GM21619 (cell line): ENCODE data around the gene TMEM131L.
"Not testable (repeated sequence)": the region's sequence is repeated elsewhere in the genome, so short reads cannot be mapped to it uniquely, and the experiment has no call there.

Source experiments
- ATAC-seq: cut with Tn5 transposase; IDR thresholded peaks from one replicate; pipeline ENCODE4 v1.9.1; 2021; ENCODE audit not compliant: unreplicated experiment

The TMEM131L gene

DNA sequence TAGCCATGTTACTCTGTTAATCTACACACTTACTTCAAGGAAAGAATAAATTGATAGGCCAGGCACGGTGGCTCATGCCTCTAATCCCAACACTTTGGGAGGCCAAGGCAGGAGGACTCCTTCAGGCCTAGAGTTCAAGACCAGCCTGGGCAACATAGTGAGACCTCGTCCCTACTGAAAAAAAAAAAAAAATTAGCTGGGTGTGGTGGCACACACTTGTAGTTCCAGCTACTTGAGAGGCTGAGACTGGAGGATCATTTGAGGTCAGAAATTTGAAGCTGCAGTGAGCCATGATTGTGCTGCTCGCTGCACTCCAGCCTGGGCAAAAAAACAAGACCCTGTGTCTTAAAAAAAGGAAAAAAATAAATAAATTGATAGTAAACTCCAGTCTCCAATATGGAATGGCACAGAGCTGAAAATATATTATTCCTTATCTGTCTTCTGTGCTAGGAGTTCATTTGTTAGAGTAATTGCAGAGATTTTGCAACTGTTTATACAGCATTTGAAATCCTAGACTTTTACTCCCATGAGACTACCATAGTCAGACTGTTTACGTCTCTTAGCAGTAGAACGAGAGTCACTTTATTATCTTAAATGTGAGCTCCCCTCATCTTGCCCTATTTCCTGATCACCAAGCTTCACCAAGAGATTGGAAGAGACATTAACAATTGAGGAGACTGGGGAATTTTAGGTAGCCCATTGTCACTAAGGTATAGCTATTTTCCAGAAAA, 18.8 kb upstream of the TMEM131L start:
- ATAC-seq, result no peak

DNA sequence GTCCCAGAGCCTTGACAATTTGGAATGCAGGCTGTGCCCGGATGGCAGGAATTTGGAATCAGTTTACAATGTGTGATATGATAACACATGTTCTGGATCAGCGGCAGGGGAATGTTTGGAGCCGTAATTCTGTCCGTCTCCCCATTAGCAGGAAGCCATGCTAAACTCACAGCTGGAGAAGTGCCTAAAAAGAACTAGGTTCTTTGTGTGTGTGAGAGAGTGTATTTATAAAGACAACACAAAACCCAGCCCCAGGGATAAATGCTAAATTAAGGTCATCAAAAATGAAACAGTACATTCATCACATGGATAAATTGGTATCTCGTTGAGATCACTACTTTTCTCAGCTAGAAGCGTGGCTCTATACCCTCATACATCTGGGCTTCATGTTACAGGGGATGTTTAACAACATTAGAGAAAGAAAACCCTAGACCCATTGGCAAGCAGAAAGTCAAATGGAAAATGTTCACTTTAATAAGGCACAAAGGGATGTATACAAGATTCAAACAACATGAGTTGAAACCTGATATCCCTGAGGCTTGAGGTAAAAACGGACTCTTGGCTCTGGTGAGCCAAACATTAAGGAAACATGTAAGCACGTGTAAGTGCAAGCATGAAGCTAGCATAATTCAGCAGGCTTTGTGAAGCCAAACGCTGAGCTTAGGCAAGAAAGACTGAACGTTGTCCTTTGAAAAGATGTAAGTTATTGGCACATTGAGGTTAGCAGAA, 18.0 kb upstream of the TMEM131L start:
- ATAC-seq, result no peak

DNA sequence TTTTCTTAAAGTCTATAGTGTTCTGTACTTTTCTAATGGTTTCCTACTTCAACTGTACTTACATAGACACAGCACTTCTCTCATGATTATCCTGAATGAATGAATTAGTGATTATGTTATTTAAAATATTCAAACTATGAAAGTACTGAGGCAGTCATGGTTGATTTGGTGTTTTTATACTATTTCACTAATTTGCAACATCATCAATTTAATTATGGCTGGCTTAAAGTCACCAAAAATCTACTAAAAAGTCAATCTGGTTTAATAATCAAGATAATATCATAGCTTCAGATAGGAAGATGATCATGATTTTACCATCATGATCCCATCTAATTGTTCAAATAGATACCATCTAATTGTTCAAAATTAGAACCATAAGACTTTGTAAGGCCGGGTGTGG, 16.8 kb upstream of the TMEM131L start:
- ATAC-seq, result no peak

DNA sequence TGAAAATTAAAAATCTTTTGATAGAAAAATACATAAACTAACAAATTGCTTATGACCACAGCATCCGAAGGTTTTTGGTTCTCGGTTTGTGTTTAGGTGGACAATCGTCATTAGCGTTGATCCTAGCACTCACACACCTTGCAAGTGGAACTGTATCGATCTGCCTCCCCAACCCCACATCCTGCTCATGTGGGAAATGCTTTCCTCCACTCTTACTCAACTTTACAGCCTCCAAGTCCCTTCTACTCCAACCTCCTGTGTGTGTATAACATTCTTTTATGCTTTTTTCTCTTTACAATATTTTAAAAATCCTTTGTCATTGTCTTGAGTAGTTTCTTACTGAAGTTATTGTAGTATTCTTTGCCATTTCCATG, 15.6 kb upstream of the TMEM131L start:
- ATAC-seq, result peak; percentile 41

DNA sequence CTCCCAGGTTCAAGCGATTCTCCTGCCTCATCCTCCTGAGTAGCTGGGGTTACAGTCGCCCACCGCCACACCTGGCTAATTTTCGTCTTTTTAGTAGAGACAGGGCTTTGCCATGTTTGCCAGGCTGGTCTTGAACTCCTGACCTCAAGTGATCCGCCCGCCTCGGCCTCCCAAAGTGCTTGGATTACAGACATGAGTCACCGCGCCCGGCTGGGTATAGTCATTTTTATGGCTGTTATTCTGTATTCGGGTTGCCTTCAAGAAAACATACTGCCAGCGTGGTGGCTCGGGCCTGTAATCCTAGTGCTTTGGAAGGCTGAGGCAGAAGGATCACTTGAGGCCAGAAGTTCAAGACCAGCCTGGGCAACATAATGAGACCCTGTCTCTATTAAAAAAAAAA, 15.0 kb upstream of the TMEM131L start:
- ATAC-seq, result not testable (repeated sequence)

DNA sequence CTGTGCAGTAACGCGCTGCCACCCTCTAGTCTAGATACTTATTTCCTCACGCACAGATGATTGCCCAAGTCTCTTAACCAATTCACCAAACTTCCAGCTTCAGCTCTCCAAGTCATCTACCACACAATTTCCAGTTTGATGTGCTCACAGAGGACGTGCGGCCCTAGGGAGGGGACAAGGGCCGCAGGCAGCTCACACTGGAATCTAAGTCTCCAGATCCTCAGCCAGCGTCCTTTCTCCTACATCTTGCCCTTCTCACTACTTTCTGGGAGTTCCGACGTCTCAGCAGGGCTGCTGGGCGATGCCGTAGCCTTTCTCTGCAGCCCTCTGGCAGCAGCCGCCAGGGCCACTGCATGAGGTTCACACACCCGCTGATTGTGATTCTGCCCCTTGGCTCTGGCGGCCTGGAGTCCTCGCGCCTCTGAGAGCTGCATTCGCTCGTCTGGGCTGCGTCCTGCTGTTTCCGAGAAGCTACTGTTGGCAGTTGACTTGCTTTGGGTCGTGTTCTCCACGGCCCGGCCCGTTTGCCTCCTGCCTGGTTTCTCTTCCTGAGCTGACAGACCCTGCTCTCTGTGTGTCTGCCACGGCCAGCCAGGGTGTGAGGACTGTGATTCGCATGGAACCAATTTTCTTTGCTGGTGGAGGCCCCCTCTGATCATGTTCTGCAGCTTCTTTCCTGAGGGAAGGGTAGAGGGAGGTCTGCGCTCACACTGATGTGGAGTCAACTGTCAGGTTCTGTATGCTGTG, 14.1 kb upstream of the TMEM131L start:
- no peak for ATAC-seq

DNA sequence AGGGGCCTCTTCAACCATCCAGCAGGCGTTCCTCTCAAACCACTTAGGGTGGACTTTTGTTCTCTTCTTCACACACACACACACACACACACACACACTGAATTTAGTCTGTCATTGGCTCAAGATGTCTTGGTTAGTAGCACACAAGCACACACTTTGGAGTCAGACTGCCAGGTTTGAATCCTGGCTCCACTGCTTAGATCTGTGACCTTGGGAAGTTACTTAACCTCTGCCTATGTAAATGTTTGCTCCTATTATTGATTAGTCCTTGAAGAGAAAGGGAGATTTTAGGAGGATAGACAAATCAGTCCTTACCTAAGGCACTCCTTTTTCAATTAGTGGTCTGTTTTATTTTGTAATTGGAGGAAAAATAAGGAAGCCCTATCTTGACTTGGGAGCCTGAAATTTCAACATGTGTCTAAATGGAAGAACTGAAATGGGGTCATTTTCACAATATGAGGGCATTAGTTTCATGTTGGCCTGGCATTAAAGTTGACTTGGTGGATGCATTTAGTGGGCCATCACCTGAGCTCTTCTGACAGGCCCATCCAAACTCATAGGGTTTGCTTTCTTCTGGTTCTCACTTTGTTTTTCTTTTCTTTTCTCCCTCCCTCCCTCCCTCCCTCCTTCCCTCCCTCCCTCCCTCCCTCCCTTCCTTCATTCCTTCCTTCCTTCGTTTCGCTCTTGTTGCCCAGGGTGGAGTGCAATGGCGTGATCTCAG, 13.3 kb upstream of the TMEM131L start:
- no peak for ATAC-seq

DNA sequence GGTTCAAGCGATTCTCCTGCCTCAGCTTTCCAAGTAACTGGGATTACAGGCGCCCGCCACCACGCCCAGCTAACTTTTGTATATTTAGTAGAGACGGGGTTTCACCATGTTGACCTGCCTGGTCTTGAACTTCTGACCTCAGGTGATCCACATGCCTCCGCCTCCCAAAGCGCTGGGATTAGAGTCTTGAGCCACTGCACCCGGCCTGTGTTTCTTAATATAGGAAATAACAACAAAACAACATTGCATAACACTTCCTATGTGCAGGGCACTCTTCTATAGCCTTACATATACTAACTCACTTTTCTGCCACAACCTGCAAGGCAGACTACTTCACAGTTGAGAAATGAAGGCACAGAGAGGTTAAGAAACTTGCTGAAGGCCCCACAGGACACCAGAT, 12.8 kb upstream of the TMEM131L start:
- no peak for ATAC-seq

DNA sequence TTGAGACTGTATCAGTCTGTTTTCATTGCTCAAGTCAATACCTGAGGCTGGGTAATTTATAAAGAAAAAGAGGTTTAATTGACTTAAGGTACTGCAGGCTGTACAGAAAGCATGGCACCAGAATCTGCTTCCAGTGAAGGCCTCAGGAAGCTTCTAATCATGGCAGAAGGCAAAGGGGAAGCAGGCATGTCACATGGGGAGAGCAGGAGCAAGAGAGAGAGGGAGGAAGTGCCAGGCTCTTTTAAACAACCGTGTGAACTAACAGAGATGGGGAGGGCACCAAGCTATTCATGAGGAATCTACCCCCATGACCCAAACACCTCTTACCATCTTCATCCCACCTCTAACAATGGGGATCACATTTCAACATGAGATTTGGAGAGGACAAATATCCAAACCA, 7.2 kb upstream of the TMEM131L start:
- no peak for ATAC-seq

DNA sequence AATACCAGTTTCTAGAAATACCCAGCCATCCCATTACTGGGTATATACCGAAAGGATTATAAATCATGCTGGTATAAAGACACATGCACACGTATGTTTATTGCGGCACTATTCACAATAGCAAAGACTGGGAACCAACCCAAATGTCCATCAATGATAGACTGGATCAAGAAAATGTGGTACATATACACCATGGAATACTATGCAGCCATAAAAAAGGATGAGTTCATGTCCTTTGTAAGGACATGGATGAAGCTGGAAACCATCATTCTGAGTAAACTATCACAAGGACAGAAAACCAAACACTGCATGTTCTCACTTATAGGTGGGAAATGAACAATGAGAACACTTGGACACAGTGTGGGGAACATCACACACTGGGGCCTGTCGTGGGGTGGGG, 4.6 kb upstream of the TMEM131L start:
- not testable (repeated sequence) for ATAC-seq

DNA sequence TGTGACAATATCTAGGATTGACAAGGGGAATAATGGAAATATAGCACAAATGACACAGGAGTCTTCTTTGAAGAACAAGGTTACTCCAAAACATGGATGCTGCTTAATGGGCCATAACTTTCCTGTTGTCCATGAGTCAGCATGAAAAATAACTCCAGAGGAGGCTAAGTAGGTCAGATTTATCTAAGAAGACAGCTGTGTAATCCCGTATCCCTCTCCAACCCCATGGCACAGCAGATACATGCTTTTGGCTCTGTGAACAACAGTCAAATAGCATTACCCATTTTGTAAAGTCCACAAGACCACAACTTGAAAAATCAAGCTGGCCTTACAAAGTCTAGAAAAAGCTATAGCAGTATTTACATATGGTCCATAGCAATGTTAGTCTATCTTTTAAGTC, 2.1 kb upstream of the TMEM131L start:
- ATAC-seq, result no peak

DNA sequence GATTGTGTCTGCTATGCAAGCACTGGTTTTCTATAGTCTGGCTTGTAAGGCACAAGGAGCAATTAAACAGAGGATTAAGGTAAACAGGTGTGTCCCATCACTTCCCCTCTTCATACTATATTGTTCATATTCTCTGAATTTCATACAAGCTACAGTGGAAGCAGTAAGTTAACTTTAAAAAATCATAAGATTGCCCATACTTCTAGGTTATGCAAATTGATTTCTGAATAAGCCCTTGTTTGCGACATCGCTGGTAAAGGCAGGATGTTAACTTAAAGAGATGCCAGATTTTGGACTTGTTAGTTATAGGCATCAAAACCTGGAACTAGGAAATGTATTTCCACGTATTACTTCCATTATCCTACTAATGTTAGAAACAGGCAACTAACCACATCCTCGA, 1.0 kb upstream of the TMEM131L start:
- no peak for ATAC-seq

DNA sequence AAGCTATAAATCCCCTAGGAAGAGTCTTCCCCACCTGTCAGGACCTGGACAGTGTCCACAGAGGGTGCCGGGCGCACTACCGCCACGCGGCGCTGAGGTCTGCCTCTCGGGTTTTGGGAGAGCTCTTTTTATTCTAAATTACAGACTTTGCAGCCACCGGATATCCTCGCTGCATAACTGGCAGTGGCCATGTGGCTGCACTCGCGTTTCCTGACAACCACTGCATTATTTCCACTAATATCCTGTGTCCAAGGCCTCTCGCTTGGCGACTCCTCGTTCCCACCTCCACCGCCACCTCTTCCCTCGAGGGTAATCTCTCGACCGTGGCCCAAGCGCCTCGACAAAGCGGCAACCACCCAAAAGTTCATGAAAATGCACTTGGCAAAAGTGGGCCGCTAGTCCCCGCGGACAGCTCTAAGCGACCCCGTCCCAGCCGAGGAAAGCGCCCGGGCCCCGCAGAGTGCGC, 512 bp upstream of the TMEM131L start:
- peak; percentile 12 for ATAC-seq

DNA sequence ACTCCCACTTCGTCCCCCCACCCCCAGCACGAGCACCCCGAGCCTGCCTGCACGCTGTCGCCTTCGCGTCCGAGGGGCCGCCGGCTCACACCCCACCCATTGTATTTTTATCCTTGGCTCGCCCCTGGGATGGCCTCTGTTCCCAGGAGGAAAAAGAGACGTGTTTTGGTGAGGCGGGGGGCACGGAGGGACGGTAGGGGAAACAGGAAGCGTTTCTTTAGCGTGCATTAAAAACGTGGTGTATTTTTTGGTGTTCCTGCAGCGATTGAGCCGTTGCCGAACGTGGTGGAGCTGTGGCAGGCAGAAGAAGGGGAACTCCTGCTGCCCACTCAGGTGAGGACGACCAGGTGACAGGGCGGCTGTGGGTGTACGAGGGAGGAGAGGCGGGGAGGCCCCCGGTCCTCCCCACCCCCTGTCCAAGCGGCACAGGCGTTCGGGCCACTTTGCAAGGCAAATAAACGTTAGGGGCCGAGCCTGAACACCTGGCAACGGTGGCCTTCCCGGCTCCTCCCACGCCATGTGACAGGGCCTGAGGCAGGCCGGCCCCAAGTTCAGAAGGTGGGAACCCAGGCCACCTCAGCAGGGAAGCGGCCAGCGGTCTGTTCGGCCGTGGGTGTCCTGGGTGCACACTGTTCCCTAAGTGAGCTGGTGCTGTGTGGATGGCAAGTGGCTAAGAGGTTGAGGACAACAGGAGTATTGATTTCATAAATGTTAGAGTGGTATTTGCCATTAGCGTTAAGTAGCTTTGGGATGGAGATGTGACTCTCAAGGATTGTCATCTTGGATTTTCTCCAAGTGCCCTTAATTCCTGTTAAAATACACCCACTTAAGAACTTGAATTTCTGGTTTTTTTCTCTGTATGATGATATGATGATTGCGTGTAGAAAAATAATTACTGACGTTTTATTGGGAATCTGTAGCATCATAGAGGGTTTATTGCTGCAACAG, 1.1 kb downstream of the TMEM131L start:
- peak; percentile 47 for ATAC-seq

DNA sequence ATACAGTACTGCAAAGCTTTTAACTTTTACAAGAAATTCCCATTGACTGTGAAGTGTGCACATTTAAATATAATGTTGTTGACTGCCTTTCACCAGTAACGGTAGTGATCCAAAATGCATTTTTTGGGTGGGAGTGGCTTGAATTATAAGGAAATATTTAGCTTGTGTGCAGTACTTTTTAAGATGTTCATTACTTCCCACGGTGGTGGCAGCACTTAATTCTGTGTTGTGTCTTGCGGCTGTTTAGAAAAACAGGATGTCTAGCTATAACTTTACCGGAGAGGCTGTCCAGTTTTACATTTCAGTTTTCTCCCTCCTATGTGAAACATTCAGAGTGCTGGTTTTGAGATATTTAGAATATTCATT, 1.7 kb downstream of the TMEM131L start:
- no peak for ATAC-seq

DNA sequence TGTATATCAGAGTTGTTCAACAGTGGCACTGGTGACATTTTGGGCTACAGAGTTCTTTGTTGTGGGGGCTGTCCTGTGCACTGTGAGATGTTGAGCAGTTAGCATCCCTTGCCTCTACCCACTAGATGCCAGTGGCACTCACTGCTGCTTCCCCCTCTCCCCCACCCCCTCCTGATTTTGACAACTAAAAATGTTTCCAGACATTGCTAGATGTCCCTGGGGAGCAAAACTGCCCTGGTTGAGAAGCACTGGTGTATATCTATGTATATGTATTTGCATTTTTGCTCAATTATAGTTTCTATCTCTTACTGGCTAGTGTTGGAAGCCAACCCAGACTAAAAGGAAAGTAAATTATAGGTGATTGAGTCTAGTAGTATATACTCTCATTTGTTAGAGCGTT, 2.4 kb downstream of the TMEM131L start:
- ATAC-seq, result peak; percentile 19

DNA sequence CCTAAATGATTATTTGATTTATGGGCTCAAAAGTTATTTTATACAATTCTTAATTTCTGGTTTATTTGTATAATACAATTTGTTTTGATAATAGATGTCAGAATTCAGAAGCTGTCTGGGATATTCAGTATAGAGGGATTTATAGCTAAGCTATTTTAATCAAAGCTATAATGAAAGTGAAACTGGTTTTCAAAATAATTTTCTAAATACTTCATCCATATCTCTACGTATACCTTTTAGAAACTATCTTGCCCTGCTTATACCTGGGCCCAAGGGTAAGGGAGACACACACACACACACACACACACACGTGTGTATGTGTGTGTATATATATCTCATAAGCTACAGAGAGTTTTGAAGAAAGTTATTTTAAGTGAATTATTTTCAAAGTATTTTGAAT, 2.9 kb downstream of the TMEM131L start:
- ATAC-seq, result no peak

DNA sequence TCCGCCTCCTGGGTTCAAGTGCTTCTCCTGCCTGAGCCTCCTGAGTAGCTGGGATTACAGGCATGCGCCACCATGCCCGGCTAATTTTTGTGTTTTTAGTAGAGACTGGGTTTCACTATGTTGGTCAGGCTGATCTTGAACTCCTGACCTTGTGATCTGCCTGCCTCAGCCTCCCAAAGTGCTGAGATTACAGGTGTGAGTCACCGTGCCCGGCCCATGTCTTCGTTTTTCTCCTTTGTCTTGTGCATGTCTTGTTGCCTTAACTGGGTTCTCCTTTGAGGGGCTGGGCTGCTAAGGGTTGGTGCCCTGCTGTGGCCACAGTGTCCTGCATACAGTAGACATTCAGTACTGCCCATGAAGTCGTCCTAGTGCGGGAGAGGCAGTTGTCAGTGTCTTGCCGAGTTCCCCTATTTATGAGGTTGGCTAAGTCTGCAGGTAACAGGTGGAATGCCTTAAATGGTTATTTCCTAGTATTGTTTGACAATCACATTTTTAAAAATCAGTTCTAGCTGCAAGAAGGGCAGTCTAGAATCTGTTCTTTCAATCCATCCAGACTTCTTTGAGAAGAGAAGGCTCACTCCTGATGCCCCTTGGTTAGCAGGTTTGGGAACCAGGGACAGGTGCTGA, 5.0 kb downstream of the TMEM131L start:
- not testable (repeated sequence) for ATAC-seq

DNA sequence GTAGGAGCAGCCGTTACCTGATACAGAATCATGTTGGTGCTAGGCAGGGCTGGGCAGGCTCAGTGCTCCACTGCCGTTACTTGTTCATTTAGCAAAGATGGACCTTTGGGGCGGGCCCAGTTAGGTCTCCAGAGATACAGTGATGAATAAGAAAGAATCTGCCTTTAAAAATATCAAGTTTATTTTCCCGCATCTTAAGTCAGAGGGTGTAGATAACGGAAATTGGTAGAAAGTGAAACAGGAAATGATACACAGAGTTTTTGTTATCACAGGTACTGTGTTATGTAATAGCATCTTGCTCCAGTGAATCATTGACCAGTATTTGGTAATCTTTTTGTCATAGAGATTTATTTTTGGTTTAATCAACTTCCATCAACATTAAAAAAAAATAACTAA, 5.5 kb downstream of the TMEM131L start:
- ATAC-seq, result peak; percentile 32
